H9 (cell line): ENCODE measurements around the gene NOS1AP. TPM values are rescaled to one million over a fixed set of nuclear protein-coding genes. Genes with fewer than 3 reads are reported as not detected.

Source experiments
- DNase-seq: peaks from one replicate; pipeline ENCODE4 v3.0.0-alpha.2; 2017
- H2AFZ ChIP-seq: one replicate; pipeline ENCODE4 v1.6.1; 2013; ENCODE audit warnings: mild to moderate bottlenecking, low read length, control low read depth, moderate library complexity
- H2AK5ac ChIP-seq: 2 replicates; pipeline ENCODE4 v1.6.1; 2013; ENCODE audit warnings: low read length, control low read depth, mixed read lengths; ENCODE audit not compliant: insufficient read length
- H2BK120ac ChIP-seq: one replicate; pipeline ENCODE4 v1.6.1; 2013; ENCODE audit warnings: low read depth, mild to moderate bottlenecking, low read length, control low read depth, inconsistent platforms; ENCODE audit not compliant: poor library complexity, severe bottlenecking
- H2BK12ac ChIP-seq: 2 replicates; pipeline ENCODE4 v1.6.1; 2013; ENCODE audit warnings: low read length, control low read depth, mixed read lengths, low read depth; ENCODE audit not compliant: insufficient read length
- H2BK15ac ChIP-seq: 2 replicates; pipeline ENCODE4 v1.6.1; 2013; ENCODE audit warnings: low read depth, low read length, control low read depth
- H2BK20ac ChIP-seq: one replicate; pipeline ENCODE4 v1.6.1; 2013; ENCODE audit warnings: low read depth, mild to moderate bottlenecking, low read length, control low read depth, inconsistent platforms; ENCODE audit not compliant: poor library complexity, severe bottlenecking
- H2BK5ac ChIP-seq: 2 replicates; pipeline ENCODE4 v1.6.1; 2013; ENCODE audit warnings: low read length, control low read depth, mixed read lengths; ENCODE audit not compliant: insufficient read length
- H3K14ac ChIP-seq: 2 replicates; pipeline ENCODE4 v1.6.1; 2013; ENCODE audit warnings: low read length, control low read depth; ENCODE audit not compliant: insufficient read depth
- H3K18ac ChIP-seq: 2 replicates; pipeline ENCODE4 v1.6.1; 2013; ENCODE audit warnings: low read depth, mild to moderate bottlenecking, mixed read lengths, low read length, control low read depth; ENCODE audit not compliant: insufficient read length
- H3K23ac ChIP-seq: 2 replicates; pipeline ENCODE4 v1.6.1; 2013; ENCODE audit warnings: low read length, control low read depth, mixed read lengths, low read depth; ENCODE audit not compliant: insufficient read length
- H3K23me2 ChIP-seq: 2 replicates; pipeline ENCODE4 v1.6.1; 2013; ENCODE audit warnings: low read depth, mild to moderate bottlenecking, mixed read lengths, low read length, control low read depth; ENCODE audit not compliant: insufficient read length, poor library complexity, severe bottlenecking
- H3K27ac ChIP-seq: 2 replicates; pipeline ENCODE4 v1.5.1; 2013; ENCODE audit warnings: low read length, control low read depth, mixed read lengths, low read depth; ENCODE audit not compliant: insufficient read length
- H3K27me3 ChIP-seq: 2 replicates; pipeline ENCODE4 v1.6.1; 2013; ENCODE audit warnings: low read length, control low read depth, inconsistent platforms; ENCODE audit not compliant: insufficient read depth
- H3K4ac ChIP-seq: 2 replicates; pipeline ENCODE4 v1.6.1; 2013; ENCODE audit warnings: low read depth, mild to moderate bottlenecking, control low read depth, inconsistent platforms, low read length, moderate library complexity
- H3K4me1 ChIP-seq: 2 replicates; pipeline ENCODE4 v1.6.1; 2013; ENCODE audit warnings: low read length, control low read depth, inconsistent platforms; ENCODE audit not compliant: insufficient read depth
- H3K4me2 ChIP-seq: 2 replicates; pipeline ENCODE4 v1.6.1; 2013; ENCODE audit warnings: low read length, control low read depth, mixed read lengths; ENCODE audit not compliant: insufficient read length, insufficient read depth
- H3K56ac ChIP-seq: 2 replicates; pipeline ENCODE4 v1.6.1; 2013; ENCODE audit warnings: low read depth, mild to moderate bottlenecking, mixed read lengths, low read length, control low read depth; ENCODE audit not compliant: insufficient read length
- H3K79me1 ChIP-seq: 2 replicates; pipeline ENCODE4 v1.6.1; 2013; ENCODE audit warnings: low read depth, mild to moderate bottlenecking, moderate library complexity, low read length, control low read depth, inconsistent platforms; ENCODE audit not compliant: insufficient read depth, poor library complexity, severe bottlenecking
- H3K79me2 ChIP-seq: 2 replicates; pipeline ENCODE4 v1.6.1; 2013; ENCODE audit warnings: low read length, control low read depth, inconsistent platforms; ENCODE audit not compliant: insufficient read depth
- H3K9ac ChIP-seq: 2 replicates; pipeline ENCODE4 v1.6.1; 2013; ENCODE audit warnings: low read length, control low read depth, mixed read lengths; ENCODE audit not compliant: insufficient read length; ENCODE audit errors: extremely low read depth
- H3K9me3 ChIP-seq: one replicate; pipeline ENCODE4 v1.6.1; 2013; ENCODE audit warnings: low read depth, low read length, inconsistent platforms; ENCODE audit not compliant: control insufficient read depth
- H3T11ph ChIP-seq: one replicate; pipeline ENCODE4 v1.6.1; 2013; ENCODE audit warnings: mild to moderate bottlenecking, low read length, control low read depth, inconsistent platforms
- H4K20me1 ChIP-seq: one replicate; pipeline ENCODE4 v1.6.1; 2013; ENCODE audit not compliant: control insufficient read depth, insufficient read length, insufficient read depth
- H4K5ac ChIP-seq: 2 replicates; pipeline ENCODE4 v1.6.1; 2013; ENCODE audit warnings: low read depth, mild to moderate bottlenecking, mixed read lengths, low read length, control low read depth; ENCODE audit not compliant: insufficient read length
- H4K8ac ChIP-seq: replicated peaks from 2 replicates; pipeline ENCODE4 v1.6.1; 2013; ENCODE audit warnings: low read length, control low read depth, mixed read lengths, low read depth; ENCODE audit not compliant: insufficient read length
- H4K91ac ChIP-seq: 2 replicates; pipeline ENCODE4 v1.6.1; 2013; ENCODE audit warnings: low read depth, mild to moderate bottlenecking, moderate library complexity, mixed read lengths, low read length, control low read depth; ENCODE audit not compliant: insufficient read length
- H3K27ac Mint-ChIP-seq, 3 experiments: 2 replicates in 2 of 3; 3 replicates in 1 of 3; pipeline ENCODE4 v1.8.0; 2020 to 2021; ENCODE audit warnings: mixed read lengths in 3 of 3, mild to moderate bottlenecking in 1 of 3, moderate library complexity in 1 of 3
- H3K27me3 Mint-ChIP-seq: 2 replicates; pipeline ENCODE4 v1.8.0; 2021; ENCODE audit warnings: low read depth, mild to moderate bottlenecking, moderate library complexity, mixed read lengths
- H3K36me3 Mint-ChIP-seq, 3 experiments: 2 replicates in 2 of 3; 3 replicates in 1 of 3; pipeline ENCODE4 v1.8.0; 2020 to 2021; ENCODE audit warnings: low read depth in 3 of 3, mixed read lengths in 3 of 3; ENCODE audit not compliant: insufficient read depth in 1 of 3
- H3K4me1 Mint-ChIP-seq, 2 experiments: 2 replicates each; pipeline ENCODE4 v1.8.0; 2020; ENCODE audit warnings: mixed read lengths in 2 of 2
- H3K4me3 Mint-ChIP-seq, 2 experiments: 2 replicates in 1 of 2; 3 replicates in 1 of 2; pipeline ENCODE4 v1.8.0; 2020 to 2021; ENCODE audit warnings: mild to moderate bottlenecking in 2 of 2, mixed read lengths in 2 of 2, moderate library complexity in 1 of 2
- H3K9me3 Mint-ChIP-seq, 2 experiments: 2 replicates in 1 of 2; 3 replicates in 1 of 2; pipeline ENCODE4 v1.8.0; 2020; ENCODE audit warnings: mild to moderate bottlenecking in 2 of 2, mixed read lengths in 2 of 2, moderate library complexity in 1 of 2
- CTCF ChIP-seq: fragments of 200-600 bp; sonication (generic); conservative IDR thresholded peaks from 3 replicates; pipeline ENCODE4 v1.8.0; 2021; ENCODE audit warnings: antibody characterized with exemption, mild to moderate bottlenecking
- WGBS: extraction: QIAGEN DNeasy Blood & Tissue Kit; methylation state at CpG from one replicate; pipeline ENCODE4 v1.1.7; 2013; ENCODE audit warnings: missing lambda C conversion rate, low lambda C conversion rate, mixed read lengths; ENCODE audit not compliant: insufficient read length; ENCODE audit errors: extremely low coverage; 5-methylcytosine and 5-hydroxymethylcytosine counted together
- total RNA-seq: library from RNA; stranded (reverse); gene quantifications from 2 replicates; pipeline ENCODE4 v1.2.1, GENCODE V29; 2021

The NOS1AP gene
- total RNA-seq, 1 experiment from 2014 or later = 8.4 TPM

DNA sequence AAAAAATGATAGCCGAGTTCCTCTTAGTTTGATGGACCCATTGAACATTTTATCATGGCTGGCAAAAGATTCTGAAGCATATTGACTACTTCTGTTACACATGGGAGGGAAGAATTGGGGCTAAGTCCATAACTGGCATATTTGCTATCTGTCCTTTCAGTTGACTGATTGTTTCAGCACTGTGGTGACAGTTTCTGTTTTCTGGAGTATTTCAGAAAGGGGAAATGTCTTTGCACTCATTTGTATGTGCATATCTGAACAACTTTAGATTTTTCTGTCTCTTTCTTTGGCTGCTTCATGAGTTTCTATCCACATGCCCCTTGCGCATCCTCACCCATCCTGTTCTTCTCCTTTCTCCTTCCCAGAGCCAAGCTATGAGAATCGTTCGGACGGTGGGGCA is 274.0 kb downstream of the NOS1AP start:
- H3K27ac Mint-ChIP-seq = no peak overlapping the region; a peak in 1 of 7 replicates
- Histone ChIP-seq H3K9me3 (no peaks in the 10 kb centered on the region), H3K79me2 (no peaks in the 10 kb centered on the region), H3K4me1 (no peaks in the 10 kb centered on the region), H4K20me1 (no peaks in the 10 kb centered on the region), H3K27ac (no peak overlapping the region), H3K14ac (no peak overlapping the region), H3K27me3 (no peaks in the 10 kb centered on the region), H3K18ac (no peak overlapping the region), H2BK120ac (no peak overlapping the region), H3K4me2 (no peak overlapping the region), H3K23ac (no peak overlapping the region), H4K91ac (no peak overlapping the region), H4K5ac (no peak overlapping the region), H2BK20ac (no peak overlapping the region), H3K56ac (no peak overlapping the region), H3K23me2 (no peaks in the 10 kb centered on the region), H2BK12ac (no peak overlapping the region), H2AFZ (no peak overlapping the region), H4K8ac (no peak overlapping the region), H2AK5ac (no peak overlapping the region), H2BK5ac (no peak overlapping the region), H2BK15ac (no peak overlapping the region), H3K79me1 (no peaks in the 10 kb centered on the region), H3K4ac (no peak overlapping the region), H3K9ac (no peak overlapping the region), H3T11ph (no peak overlapping the region)
- no peaks in the 10 kb centered on the region for H3K9me3 Mint-ChIP-seq
- WGBS = no CpG with 5 or more reads among the region's 5 CpGs
- no peaks in the 10 kb centered on the region for H3K4me1 Mint-ChIP-seq
- H3K27me3 Mint-ChIP-seq = no peaks in the 10 kb centered on the region
- H3K4me3 Mint-ChIP-seq = no peak overlapping the region
- TF ChIP-seq CTCF = no peak
- no peak for DNase-seq
- peaks cover 5 to 16% (median 8%) of the 10 kb centered on the region in 3 experiments; a peak in 6 of 7 replicates for H3K36me3 Mint-ChIP-seq
